Prostate gland (tissue), 2 donors: ENCODE measurements around the gene INPP5K. TPM values are rescaled to one million over a fixed set of nuclear protein-coding genes. Genes with fewer than 3 reads are reported as not detected.

Experiments
- DNase-seq: peaks from one replicate; pipeline ENCODE4 v3.0.0-alpha.2; 2019; ENCODE audit warnings: low spot score
- H3K27ac ChIP-seq, 2 donors: fragments of 200-600 bp; sonication (generic); 2 replicates each; pipeline ENCODE4 v1.5.1; 2017 to 2019
- H3K27me3 ChIP-seq: fragments of 200-600 bp; sonication (generic); replicated peaks from 2 replicates; pipeline ENCODE4 v1.5.1; 2019; ENCODE audit not compliant: insufficient read depth
- H3K36me3 ChIP-seq, 2 donors: fragments of 200-600 bp; sonication (generic); 1 replicate in 1 of 2; 2 replicates in 1 of 2; pipeline versions ENCODE4 v1.5.1 to v1.8.1; 2017 to 2019
- H3K4me1 ChIP-seq: fragments of 200-600 bp; sonication (generic); replicated peaks from 2 replicates; pipeline ENCODE4 v1.5.1; 2019
- H3K4me3 ChIP-seq, 2 donors: fragments of 200-600 bp; sonication (generic); 2 replicates each; pipeline ENCODE4 v1.5.1; 2017 to 2019
- H3K9me3 ChIP-seq: fragments of 200-600 bp; sonication (generic); 2 replicates; pipeline ENCODE4 v1.5.1; 2017
- CTCF ChIP-seq, 4 experiments: fragments of 200-600 bp in 2 of 4; fragments of 450-650 bp in 2 of 4; sonication (generic) in 2 of 4; IDR thresholded peaks; 1 replicate in 3 of 4; 2 replicates in 1 of 4; pipeline ENCODE4 v1.5.1; 2016 to 2019; ENCODE audit warnings: antibody characterized with exemption in 4 of 4, mild to moderate bottlenecking in 2 of 4, moderate library complexity in 2 of 4
- POLR2A ChIP-seq: fragments of 450-650 bp; IDR thresholded peaks from one replicate; pipeline ENCODE4 v1.6.1; 2016; ENCODE audit warnings: antibody characterized with exemption, mild to moderate bottlenecking
- POLR2AphosphoS5 ChIP-seq: sonication (generic); formaldehyde crosslinking; IDR thresholded peaks from one replicate; pipeline ENCODE4 v1.6.1; 2017; ENCODE audit warnings: antibody characterized with exemption
- WGBS: methylation state at CpG from one replicate; pipeline ENCODE4 v1.1.5; 2018; 5-methylcytosine and 5-hydroxymethylcytosine counted together
- intact Hi-C: fragments of 100-400 bp; cut with DNase I; formaldehyde crosslinking; loops from one replicate; pipeline ENCODE4 v1.14.2; 2022
- total RNA-seq, 2 donors: library from RNA; depleted of rRNA; stranded (reverse); fragments of >200 nt; gene quantifications; one replicate each; pipeline ENCODE4 v1.1.0, GENCODE V29; 2016

Gene INPP5K
- total RNA-seq, 2 donors from 2014 or later, result 82.7 to 87.4 TPM

GRCh38 chr17:1490643-1491442 is 25.6 kb downstream of the INPP5K start:
- no peaks in the 10 kb centered on the region for H3K9me3 ChIP-seq
- H3K4me3 ChIP-seq, result peak overlapping the region; percentile 72 to 76
- WGBS, result 1% methylated on average over 35 of the region's 52 CpGs
- peak in 1 of 4 experiments; percentile 7 for TF ChIP-seq CTCF (IDR thresholded peaks at IDR 0.05)
- peak; percentile 79 for TF ChIP-seq POLR2A
- TF ChIP-seq POLR2AphosphoS5, result peak; percentile 50
- peak overlapping the region; percentile 84 to 91 for H3K27ac ChIP-seq
- H3K27me3 ChIP-seq, result no peaks in the 10 kb centered on the region
- H3K36me3 ChIP-seq, result no peaks in the 10 kb centered on the region
- peaks cover 18% of the 10 kb centered on the region for H3K4me1 ChIP-seq
- DNase-seq, result peak; percentile 55
- intact Hi-C loops, result no loop called here

- WGBS, result 83% methylated on average over 7 of the region's 7 CpGs
These were observed 27.6 kb downstream of the INPP5K start for GRCh38 chr17:1488826-1489270.

GRCh38 chr17:1487939-1488825 is 28.2 kb downstream of the INPP5K start:
- intact Hi-C loops, result no loop called here
- Histone ChIP-seq H3K36me3 (no peaks in the 10 kb centered on the region), H3K4me1 (peaks cover 18% of the 10 kb centered on the region), H3K4me3 (peak overlapping the region; percentile 58 to 60), H3K9me3 (no peaks in the 10 kb centered on the region), H3K27me3 (no peaks in the 10 kb centered on the region), H3K27ac (peak overlapping the region; percentile 98 to 99)
- WGBS, result 5% methylated on average over 57 of the region's 72 CpGs
- peak; percentile 83 for DNase-seq
- TF ChIP-seq POLR2A (peak; percentile 68), POLR2AphosphoS5 (no peak), CTCF (IDR thresholded peaks at IDR 0.05) (peak in 2 of 4 experiments; percentile 31 to 39)

More at GRCh38 chr17:1488826-1489270, 27.6 kb downstream of the INPP5K start:
- H3K4me3 ChIP-seq, result peak overlapping the region; percentile 58 to 60
- no peaks in the 10 kb centered on the region for H3K36me3 ChIP-seq
- peaks cover 18% of the 10 kb centered on the region for H3K4me1 ChIP-seq
- no peaks in the 10 kb centered on the region for H3K9me3 ChIP-seq
- H3K27ac ChIP-seq, result peak overlapping the region; percentile 98 to 99
- intact Hi-C loops, result no loop called here
- DNase-seq, result no peak
- no peaks in the 10 kb centered on the region for H3K27me3 ChIP-seq
- TF ChIP-seq CTCF (IDR thresholded peaks at IDR 0.05), result no peak
- TF ChIP-seq POLR2A, result no peak
- TF ChIP-seq POLR2AphosphoS5, result no peak

- DNase-seq, result peak; percentile 77
- Histone ChIP-seq H3K9me3 (no peaks in the 10 kb centered on the region), H3K36me3 (no peaks in the 10 kb centered on the region), H3K27ac (peak overlapping the region; percentile 98 to 99), H3K4me3 (peak overlapping the region; percentile 58 to 60), H3K4me1 (peaks cover 18% of the 10 kb centered on the region), H3K27me3 (no peaks in the 10 kb centered on the region)
- intact Hi-C loops, result no loop called here
- TF ChIP-seq POLR2AphosphoS5, result peak; percentile 61
- TF ChIP-seq CTCF (IDR thresholded peaks at IDR 0.05), result no peak
- no peak for TF ChIP-seq POLR2A
- 27% methylated on average over 60 of the region's 74 CpGs for WGBS
These were observed 29.4 kb downstream of the INPP5K start for GRCh38 chr17:1486802-1487695.
